ENCODE measurements around the gene FAM50A.

Gene FAM50A

GRCh38 chrX:154440623-154441357 is 3.2 kb upstream of the FAM50A start:
- no peak for DNase-seq (ENCODE audit: low read depth)

GRCh38 chrX:154441564-154441963 is 2.4 kb upstream of the FAM50A start:
- DNase-seq (ENCODE audit: low read depth) = no peak

- no peak for DNase-seq (ENCODE audit: low read depth)
Measured at GRCh38 chrX:154441984-154442707, 1.8 kb upstream of the FAM50A start.

- no peak for DNase-seq (ENCODE audit: low read depth)
Measured at GRCh38 chrX:154443479-154443910, 446 bp upstream of the FAM50A start.

- DNase-seq (ENCODE audit: low read depth) = no peak
Measured at GRCh38 chrX:154444755-154445246, 860 bp downstream of the FAM50A start.

GRCh38 chrX:154445776-154446175 is 1.8 kb downstream of the FAM50A start:
- no peak for DNase-seq (ENCODE audit: low read depth)

DNA sequence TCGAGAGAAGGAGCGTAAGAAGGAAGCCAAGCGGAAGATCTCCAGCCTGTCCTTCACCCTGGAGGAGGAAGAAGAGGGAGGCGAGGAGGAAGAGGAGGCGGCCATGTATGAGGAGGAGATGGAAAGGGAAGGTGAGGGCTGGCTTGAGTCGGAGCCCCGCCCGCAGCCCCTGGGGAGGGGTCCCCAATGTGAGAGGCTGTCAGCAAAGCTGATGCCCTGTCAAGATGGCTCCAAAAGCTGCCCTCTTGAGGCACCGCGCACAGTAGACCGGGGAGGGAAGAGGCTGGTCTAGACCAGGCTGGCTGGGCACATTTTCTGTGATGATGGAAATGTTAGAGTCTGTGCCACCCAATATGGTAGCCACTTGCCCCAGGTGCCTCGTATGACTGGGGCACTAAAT is 2.5 kb downstream of the FAM50A start:
- no peak for DNase-seq (ENCODE audit: low read depth)

- DNase-seq (ENCODE audit: low read depth) = no peak
Measured at GRCh38 chrX:154448484-154448883, 4.5 kb downstream of the FAM50A start.

DNA sequence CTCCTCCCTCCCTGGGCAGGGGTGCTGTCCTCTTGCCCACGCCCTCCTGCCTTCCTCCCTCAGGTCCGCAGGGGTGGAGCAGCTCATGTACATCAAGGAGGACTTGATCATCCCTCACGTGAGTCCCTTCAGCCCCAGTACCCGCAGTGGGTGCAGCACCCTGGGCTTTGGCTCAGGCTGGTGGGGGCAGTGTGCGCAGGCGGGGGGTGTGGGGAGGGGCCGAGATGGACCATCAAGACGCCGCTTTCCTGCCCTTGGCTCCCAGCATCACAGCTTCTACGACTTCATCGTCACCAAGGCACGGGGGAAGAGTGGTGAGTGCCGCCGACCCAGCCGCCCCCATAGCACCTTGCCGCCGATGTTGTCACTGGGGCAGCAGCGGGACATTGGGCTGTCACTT is 5.7 kb downstream of the FAM50A start:
- DNase-seq (ENCODE audit: low read depth) = no peak

GRCh38 chrX:154450312-154450711 is 6.4 kb downstream of the FAM50A start:
- DNase-seq (ENCODE audit: low read depth) = no peak

DNA sequence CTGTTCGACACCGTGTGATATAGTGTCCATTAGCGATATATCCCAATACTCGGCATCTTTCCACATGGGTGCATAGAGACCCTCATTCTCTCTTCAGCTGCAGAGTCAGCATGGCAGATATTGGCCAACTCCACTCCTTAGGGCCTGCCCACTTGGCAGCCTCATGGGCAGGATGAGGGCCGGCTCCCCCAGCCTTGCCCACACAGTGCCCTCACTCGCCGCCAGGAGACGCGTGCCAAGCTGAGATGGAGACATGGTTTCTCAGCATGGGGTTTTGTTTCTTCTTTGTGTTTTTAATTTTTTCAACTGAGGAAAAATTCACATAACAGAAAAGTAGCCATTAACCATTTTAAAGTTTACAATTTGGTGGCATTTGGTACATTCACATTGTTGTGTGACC is 8.9 kb downstream of the FAM50A start:
- no peak for DNase-seq (ENCODE audit: low read depth)

DNA sequence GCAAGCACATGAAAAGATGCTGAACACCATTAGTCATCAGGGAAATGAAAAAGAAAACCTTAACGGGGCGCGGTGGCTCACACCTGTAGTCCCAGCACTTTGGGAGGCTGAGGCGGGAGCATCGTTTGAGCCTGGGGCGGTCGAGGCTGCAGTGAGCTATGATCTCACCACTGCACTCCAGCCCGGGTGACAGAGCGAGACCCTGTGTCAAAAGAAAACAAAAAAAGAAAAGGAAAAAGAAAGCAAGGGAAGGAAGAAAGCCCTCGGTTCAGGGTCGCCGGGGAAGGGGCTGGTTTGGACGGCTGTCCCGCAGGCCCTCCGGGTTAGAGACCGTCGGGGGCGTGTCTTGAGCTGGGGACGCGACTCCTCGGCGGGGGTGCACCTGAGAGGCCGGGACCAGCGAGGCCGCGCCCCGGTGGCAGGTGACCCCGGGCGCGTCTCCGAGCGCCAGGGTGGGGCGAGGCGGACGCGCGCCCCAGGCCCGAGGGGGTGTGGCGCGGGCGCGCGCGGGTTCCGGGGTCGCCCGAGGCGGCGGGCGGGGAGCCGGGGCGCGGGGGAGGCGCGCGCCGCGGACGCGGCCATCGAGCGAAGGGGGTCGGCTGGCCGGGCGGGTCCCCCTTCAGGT is 13.7 kb downstream of the FAM50A start:
- no peak for DNase-seq (ENCODE audit: low read depth)

DNA sequence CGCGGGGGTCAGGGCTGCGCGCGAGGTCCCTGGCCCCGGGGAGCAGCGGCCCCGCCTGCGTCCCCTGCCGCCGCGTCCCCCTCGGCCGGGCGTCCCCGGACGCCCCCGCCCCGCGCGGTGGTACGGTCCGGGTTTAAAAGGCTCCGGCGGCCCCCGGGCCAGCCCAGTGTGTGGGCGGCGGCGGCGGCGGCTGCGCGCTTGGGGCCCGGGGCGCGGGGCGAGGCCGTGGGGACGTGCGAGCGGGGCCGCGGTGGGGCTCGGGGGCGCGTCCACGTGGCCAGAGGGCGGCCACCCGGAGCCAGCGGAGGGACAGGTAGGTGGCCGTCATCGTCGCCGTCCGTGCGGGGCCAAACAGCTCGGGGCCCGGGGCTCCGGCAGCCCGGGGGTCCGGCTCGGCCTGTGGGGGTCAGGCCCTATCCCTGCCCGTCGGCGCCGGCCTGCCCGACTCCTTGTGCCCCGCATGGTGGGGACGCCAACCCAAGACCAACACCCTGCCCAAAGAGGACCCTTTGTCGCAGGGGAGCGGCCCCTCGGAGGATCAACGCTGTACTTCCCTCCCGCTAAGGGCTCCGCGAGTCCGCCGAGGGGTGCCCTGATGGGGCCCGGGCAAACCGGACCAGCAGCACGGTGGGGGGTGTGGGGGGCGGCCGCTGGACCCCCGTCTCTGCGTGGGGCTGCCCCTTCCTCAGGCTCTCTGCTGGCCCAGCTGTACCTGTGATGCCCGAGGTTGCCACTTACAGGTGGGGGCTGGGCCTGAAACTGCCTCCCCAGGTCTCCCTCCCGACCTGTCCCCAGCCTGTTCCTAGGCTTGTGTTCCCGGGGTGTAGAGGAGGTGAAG is 14.4 kb downstream of the FAM50A start, which contains the start of gene PLXNA3:
TSS of gene PLXNA3 (plus strand) at position 166 of the 838 bp plus-strand sequence. CDS start 1,903 bp downstream, outside the sequence.
- DNase-seq (ENCODE audit: low read depth) = peak; percentile 38

DNA sequence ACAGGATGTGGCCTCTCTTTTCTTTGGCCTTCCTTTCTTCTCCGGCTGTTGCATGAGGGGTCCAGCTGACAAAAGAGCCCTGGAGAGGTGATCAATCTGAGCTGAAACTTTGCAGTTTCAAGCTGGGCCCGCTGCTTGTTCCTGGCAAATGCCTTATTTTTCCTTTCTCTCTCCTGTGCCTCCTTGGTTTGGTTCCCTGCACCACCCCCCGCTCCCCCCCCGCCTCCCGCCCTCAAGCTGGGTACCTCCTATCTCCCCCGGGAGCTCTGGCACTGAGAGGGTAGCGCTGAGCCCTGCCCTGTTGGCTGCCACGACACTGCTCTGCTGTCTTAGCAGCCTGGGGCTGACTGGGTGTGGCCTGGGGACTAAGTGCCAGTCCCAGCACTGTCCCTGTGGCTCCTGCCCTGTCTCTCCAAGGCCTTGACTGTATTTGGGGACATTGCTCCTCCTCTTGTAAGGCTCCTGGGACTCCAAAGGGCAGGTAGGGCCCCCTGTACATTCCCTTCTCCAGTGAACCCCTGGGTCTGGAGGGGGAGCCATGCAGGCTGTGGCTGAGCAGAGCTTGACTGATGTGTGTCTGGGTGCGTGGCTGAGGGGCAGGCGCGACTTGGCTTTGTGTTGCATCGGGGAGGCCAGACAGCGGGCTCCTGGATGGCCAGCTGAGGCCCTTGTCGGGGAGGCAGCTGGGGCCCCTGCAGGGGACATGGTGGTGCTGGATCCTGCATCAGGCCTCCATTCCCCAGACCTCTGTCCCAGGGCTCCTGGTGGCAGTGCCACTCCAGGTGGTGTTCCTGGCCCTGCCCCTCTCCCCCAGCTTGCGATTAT is 15.2 kb downstream of the FAM50A start:
- no peak for DNase-seq (ENCODE audit: low read depth)

GRCh38 chrX:154459832-154460231 is 15.9 kb downstream of the FAM50A start:
- DNase-seq (ENCODE audit: low read depth) = no peak

DNA sequence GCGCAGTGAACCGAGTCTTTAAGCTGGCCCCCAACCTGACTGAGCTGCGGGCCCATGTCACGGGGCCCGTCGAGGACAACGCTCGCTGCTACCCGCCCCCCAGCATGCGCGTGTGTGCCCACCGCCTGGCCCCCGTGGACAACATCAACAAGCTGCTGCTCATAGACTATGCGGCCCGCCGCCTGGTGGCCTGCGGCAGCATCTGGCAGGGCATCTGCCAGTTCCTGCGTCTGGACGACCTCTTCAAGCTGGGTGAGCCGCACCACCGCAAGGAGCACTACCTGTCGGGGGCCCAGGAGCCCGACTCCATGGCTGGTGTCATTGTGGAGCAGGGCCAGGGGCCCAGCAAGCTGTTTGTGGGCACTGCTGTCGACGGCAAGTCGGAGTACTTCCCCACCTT is 16.4 kb downstream of the FAM50A start:
- no peak for DNase-seq (ENCODE audit: low read depth)

DNA sequence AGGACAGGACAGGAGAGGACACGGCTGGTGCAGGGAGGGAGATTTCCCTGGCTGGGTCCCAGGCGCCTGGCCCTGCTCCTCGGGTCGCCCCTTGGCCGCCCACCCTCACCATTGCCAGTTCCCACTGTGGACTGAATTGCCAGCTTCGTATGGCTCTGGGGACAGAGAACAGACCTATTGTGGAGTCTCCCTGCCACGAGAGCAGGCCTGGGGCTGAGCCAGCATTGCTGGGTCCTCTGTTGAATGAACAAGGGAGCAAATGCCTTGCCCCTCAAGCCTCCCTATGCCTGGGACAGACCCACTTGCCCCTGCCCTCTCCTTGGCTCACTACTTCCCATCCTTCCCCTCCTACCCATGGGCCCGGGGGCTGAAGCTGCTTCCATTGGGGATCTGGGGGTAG is 18.5 kb downstream of the FAM50A start:
- DNase-seq (ENCODE audit: low read depth) = no peak

DNA sequence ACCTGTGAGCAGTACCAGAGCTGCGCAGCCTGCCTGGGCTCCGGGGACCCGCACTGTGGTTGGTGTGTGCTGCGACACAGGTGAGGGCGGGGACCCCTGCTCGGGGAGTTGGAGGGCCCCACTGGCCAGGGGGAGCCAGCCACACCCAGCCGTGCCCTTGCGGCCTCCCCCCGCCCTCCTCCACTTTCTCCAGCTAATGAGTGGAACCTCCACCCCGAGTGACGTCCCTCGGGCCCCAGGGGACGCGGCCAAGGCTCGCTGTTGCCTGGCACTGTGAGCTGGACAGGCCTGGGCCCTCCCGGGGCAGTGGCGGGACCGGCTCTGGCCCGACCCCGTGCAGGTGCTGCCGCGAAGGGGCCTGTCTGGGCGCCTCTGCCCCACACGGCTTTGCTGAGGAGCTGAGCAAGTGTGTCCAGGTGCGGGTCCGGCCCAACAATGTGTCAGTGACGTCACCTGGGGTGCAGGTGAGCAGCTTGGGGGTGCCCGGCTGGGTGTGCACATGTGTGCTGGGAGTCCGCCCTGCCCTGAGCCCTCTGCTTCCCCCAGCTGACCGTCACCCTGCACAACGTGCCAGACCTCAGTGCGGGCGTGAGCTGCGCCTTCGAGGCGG is 19.8 kb downstream of the FAM50A start:
- DNase-seq (ENCODE audit: low read depth) = no peak

GRCh38 chrX:154464806-154465365 is 20.9 kb downstream of the FAM50A start:
- no peak for DNase-seq (ENCODE audit: low read depth)

- no peak for DNase-seq (ENCODE audit: low read depth)
Measured at GRCh38 chrX:154465601-154466000, 21.7 kb downstream of the FAM50A start.
